NCI-H774 (cell line): ENCODE results near the gene USP6NL.

Experiments used
- DNase-seq: peaks from one replicate; lab custom pipeline; 2025; lab: John Stamatoyannopoulos, UW

Gene USP6NL

DNA sequence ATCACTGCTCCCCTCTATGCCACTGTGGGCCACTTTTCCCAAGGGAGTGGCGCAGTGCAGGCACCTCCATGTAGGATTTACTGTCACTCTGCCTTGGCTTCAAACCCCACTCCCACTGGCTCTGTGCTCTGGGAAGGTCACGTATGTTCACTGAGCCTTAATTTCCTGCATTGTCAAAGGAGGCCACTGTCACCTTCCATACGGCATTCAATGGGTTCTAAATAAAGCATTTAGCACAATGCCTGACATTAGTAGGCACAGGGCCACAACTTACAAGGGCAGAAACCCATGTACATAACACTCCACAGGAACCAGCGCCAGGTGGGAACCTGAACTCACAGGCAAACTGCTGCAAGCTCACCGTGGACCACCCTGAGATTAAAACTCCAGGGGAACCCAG lies 196.4 kb downstream of the USP6NL start:
- DNase-seq = no peak

DNA sequence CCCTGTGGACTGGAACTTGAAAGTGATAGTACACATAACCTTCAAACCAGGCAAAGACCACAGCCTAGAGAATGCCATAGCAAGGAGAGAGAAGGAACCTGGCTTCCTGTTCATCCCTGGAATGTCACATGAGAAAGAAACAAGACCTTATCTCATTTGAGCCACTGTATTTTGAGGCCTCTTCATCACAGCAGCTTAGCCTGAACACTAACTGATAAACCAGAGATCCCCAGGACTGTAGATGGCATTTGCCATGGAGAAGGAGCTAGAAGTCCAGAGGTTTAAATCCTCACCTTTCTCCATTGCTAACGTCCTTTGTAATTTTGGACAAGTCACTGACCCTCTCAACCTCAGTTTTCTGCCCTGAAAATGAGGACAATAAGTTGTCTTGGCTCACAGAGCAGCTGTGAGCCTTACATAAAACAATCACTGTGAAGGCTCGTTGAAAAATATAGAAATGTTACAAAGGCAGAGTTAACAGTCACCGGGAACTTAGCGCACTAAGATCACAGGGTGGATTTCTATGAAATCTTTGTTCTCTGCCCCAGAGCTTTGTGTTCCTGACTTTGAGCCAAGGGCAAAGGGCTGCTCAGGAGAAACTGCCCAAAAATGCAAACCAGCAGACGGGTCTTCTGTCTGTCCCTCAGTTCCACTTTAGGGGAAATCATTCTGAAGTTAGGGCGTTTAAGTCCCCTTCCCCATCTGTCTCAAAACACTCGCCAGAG lies 197.0 kb downstream of the USP6NL start:
- no peak for DNase-seq

DNA sequence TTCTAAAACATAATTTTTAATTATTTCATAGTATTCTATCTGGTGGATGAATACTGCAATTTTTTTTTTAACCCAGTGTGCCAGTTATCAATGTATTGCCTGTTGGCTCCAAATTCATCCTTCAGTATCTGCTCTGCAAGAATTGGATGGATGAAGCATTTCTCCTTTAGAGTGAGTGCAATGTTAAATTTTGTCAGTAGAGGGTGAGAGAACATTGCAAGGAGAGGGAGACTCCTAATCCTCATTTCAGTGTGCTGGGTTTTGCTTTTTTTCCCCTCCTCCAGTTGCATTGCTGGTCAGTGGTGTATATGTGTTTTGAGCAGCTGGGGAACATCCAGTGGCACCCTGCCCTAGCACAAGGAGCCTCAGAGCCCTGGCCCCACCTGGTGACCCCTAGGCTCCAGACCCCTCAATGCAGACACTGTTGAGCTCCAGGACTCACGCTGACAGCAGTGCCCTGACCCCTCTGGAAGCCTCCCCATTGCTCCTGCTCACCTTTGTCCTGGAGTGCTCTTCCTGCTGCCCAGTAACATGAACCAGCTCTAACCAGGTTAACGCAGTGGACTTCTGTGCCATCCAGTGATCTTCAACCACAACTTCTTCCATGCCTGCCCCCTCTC lies 199.4 kb downstream of the USP6NL start:
- no peak for DNase-seq

DNA sequence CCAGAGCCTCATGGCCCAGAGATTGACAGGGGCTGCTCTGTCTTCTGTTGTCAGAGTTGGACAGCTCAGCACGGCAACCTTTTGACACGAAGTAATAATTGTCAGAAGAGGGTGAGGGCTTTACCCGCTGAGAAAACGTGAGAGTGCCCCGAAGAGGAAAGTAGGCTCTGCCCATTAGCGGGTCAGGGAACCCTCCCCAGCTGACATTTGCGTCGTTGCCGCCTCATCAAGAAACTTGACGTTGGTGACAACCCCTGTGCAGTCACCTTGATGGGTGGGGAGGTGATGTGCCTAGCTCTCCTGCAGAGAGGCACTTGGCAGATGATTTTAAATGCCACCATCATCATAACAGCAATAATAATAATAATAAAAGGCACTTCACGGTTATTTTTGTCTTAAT lies 202.1 kb downstream of the USP6NL start:
- DNase-seq = no peak

DNA sequence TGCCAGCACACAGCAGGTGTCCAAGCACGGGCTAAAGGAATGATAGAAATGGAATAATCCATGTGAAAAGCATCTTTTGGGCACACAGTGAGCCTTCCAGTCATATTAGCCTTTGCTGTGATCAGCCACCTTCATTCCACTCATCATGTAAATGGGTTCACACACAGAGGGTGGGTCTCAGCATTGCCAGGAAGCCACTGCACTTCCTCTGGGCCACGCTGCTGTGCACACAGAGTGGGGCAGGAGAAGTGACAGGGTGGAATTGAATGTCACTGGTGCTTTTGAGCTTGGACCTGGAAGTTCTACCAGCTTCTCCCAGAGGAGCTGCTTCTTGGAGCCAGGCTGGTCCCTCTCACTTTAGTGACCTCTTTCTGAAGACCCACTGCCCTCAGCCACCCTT lies 203.5 kb downstream of the USP6NL start:
- DNase-seq = no peak

DNA sequence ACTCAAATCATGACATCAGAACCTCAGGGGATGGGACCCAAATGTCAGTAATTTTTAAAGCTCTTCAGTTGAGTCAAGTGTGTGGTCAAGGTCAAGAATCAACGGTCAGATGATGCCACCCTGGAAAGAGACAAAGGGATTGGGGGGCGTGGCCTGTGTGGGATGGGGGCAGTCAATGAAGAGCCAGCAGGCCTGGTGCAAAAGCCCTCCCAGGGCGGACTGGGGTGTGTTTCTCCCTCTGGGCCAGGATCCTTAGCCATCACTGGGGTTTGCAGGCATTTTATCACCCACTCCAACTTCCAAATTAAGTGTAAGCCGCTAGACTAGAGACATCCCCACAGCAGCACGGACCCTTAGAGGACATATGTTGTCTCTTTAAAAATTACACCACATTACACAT lies 204.7 kb downstream of the USP6NL start:
- no peak for DNase-seq

DNA sequence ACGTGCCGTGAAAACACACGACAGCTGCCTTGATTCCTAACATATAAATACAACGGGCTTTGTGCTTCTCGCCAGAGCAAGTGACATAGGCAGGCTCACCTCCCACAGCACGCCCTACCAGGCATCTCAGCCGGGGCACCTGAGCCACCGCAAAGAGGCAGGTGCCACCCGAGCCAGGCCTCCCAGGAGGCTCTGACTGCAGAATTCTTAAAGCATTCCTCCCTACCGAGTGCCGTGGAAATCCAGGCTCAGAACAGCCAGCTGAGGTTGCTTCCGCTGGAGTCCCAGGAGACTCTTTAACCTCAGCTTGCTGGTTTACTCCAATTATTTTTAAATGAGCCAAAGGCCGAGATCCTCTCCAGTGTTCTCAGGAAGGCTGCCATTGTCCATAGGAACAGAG lies 206.5 kb downstream of the USP6NL start:
- DNase-seq = no peak
